ENCODE measurements around the gene C16orf92. TPM values are rescaled to one million over a fixed set of nuclear protein-coding genes. Genes with fewer than 3 reads are reported as not detected.

Gene C16orf92
- total and polyA plus RNA-seq, 2 experiments from 2014 or later = not detected

- H3K27me3 ChIP-seq = no peaks in the 10 kb centered on the region
- no peak for TF ChIP-seq CTCF (IDR thresholded peaks at IDR 0.05; ENCODE audit: low read depth, low read length)
- H3K4me1 ChIP-seq (ENCODE audit: low read depth) = peaks cover 28% of the 10 kb centered on the region
- H3K36me3 ChIP-seq = peaks cover 50% of the 10 kb centered on the region
- no peak for DNase-seq (ENCODE audit: low read depth in 1 of 2, low spot score in 1 of 2)
- peak overlapping the region; percentile 92 for H3K27ac ChIP-seq
- no peaks in the 10 kb centered on the region for H3K9me3 ChIP-seq (ENCODE audit: low read depth)
- H3K4me3 ChIP-seq = peak overlapping the region; percentile 85
Measured at GRCh38 chr16:30066761-30067583, 44.0 kb downstream of the C16orf92 start.

GRCh38 chr16:30067584-30067916 is 44.6 kb downstream of the C16orf92 start:
- peak overlapping the region; percentile 85 for H3K4me3 ChIP-seq
- H3K27ac ChIP-seq = peak overlapping the region; percentile 57
- H3K4me1 ChIP-seq (ENCODE audit: low read depth) = peaks cover 28% of the 10 kb centered on the region

GRCh38 chr16:30068333-30068732 is 45.3 kb downstream of the C16orf92 start:
- H3K4me1 ChIP-seq (ENCODE audit: low read depth) = peaks cover 22% of the 10 kb centered on the region
- H3K27ac ChIP-seq = peak overlapping the region; percentile 69
- no peak for TF ChIP-seq CTCF (IDR thresholded peaks at IDR 0.05; ENCODE audit: low read depth, low read length)

More at GRCh38 chr16:30067584-30067916, 44.6 kb downstream of the C16orf92 start:
- DNase-seq (ENCODE audit: low read depth in 1 of 2, low spot score in 1 of 2) = no peak
- Histone ChIP-seq H3K36me3 (peaks cover 55% of the 10 kb centered on the region), H3K27me3 (no peaks in the 10 kb centered on the region), H3K9me3 (ENCODE audit: low read depth) (no peaks in the 10 kb centered on the region)
- TF ChIP-seq CTCF (IDR thresholded peaks at IDR 0.05; ENCODE audit: low read depth, low read length) = no peak

GRCh38 chr16:30068750-30069610 is 46.0 kb downstream of the C16orf92 start:
- Histone ChIP-seq H3K27ac (peak overlapping the region; percentile 69), H3K27me3 (no peaks in the 10 kb centered on the region), H3K36me3 (peaks cover 55% of the 10 kb centered on the region), H3K9me3 (ENCODE audit: low read depth) (no peaks in the 10 kb centered on the region), H3K4me1 (ENCODE audit: low read depth) (peaks cover 16% of the 10 kb centered on the region), H3K4me3 (no peak overlapping the region)
- peak; percentile 58 for TF ChIP-seq CTCF (IDR thresholded peaks at IDR 0.05; ENCODE audit: low read depth, low read length)
- peak in 1 of 2 donors; percentile 30 for DNase-seq (ENCODE audit: low read depth in 1 of 2, low spot score in 1 of 2)

More at GRCh38 chr16:30068333-30068732, 45.3 kb downstream of the C16orf92 start:
- no peaks in the 10 kb centered on the region for H3K27me3 ChIP-seq
- no peak overlapping the region for H3K4me3 ChIP-seq
- H3K36me3 ChIP-seq = peaks cover 55% of the 10 kb centered on the region
- H3K9me3 ChIP-seq (ENCODE audit: low read depth) = no peaks in the 10 kb centered on the region
- DNase-seq (ENCODE audit: low read depth in 1 of 2, low spot score in 1 of 2) = no peak

GRCh38 chr16:30069611-30070462 is 46.8 kb downstream of the C16orf92 start:
- H3K27me3 ChIP-seq = no peaks in the 10 kb centered on the region
- no peak for TF ChIP-seq CTCF (IDR thresholded peaks at IDR 0.05; ENCODE audit: low read depth, low read length)
- H3K4me3 ChIP-seq = no peak overlapping the region
- peaks cover 55% of the 10 kb centered on the region for H3K36me3 ChIP-seq
- peaks cover 16% of the 10 kb centered on the region for H3K4me1 ChIP-seq (ENCODE audit: low read depth)
- peak overlapping the region; percentile 69 for H3K27ac ChIP-seq
- DNase-seq (ENCODE audit: low read depth in 1 of 2, low spot score in 1 of 2) = peak; percentile 27 to 58
- H3K9me3 ChIP-seq (ENCODE audit: low read depth) = no peaks in the 10 kb centered on the region
